ENCODE data around the gene ARHGEF10L.

GRCh38 chr1:17585266-17585987, 45.9 kb downstream of the ARHGEF10L start:
- TF ChIP-seq GATA2 (IDR thresholded peaks at IDR 0.05; ENCODE audit: low read depth, low read length) (no peak), GATA3 (IDR thresholded peaks at IDR 0.05; ENCODE audit: low read depth, low read length) (no peak)

All from SH-SY5Y (cell line).